Head of caudate nucleus (tissue), 42 donors: ENCODE measurements around the gene SEC22C.

Experiments used
- DNase-seq, 42 donors: peaks; one replicate each; pipeline versions ENCODE4 v3.0.0 to v3.0.0-alpha.2; 2020 to 2021; ENCODE audit warnings: mixed read lengths in 7 of 42
- intact Hi-C: fragments of 100-400 bp; cut with DNase I; formaldehyde crosslinking; loops from one replicate; pipeline ENCODE4 v1.15.0; 2022

Gene SEC22C

DNA sequence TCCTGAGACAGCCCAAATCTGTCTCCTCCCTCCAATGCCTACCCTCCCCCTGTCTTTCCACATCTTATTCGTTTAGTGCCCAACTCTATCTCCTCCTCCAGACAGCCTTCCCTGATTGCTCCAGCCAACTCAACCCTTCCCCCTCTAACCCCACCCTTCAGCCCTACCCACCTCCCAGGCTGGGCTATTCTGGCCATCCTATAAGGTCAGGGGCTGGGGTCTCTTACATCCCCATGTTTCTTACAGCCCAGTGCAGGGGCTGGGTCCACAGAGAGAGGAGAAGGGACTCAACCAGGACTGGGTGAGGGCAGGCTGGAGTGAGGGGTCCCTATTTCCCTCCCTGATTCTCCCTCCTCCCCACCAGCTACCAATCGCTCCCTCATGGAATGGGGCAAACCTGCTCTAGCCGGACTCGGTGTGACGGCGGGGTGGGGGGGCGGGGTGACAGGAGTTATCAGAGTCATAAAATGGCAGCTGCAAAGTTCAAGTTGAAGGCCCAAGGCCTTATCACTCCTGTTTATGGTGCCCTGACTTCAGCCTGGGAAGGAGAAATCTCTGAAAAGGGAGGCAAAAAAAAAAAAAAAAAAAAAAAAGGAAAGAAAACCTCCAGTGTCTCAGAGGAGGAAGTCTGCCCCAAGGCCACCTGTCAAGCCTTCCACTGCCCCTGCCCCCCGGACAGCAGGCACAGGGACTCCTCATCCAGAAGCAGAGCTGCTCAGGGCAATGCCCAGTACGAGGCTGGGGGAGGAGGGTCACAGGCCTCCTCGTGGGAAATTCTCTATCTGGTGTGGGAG is 77.2 kb downstream of the SEC22C start:
- peak in 16 of 42 donors; percentile 1 to 41 (median 10) for DNase-seq
- intact Hi-C loops = loop anchor here (5.0 kb wide), 1 partner anchor 33 kb away; no protein-coding TSS in a partner anchor

DNA sequence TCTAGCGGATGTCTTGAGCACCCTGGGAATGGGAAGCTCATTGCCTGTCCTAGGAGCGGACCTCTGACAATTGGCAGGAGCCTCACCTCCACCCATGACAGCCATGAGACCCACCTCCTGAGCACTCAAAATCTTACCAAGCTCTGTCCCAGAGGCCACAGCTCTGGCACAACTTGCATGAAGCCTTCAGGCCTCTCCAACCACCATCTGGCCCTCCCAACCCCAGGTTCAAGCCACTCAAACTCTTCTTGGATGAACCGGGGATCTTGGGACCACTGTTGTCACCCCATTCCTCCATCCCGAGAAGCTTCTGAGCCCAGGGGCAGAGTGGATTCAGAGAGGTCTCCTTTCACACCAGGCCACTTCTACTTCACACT is 77.8 kb downstream of the SEC22C start:
- intact Hi-C loops = loop anchor here (5.0 kb wide), 1 partner anchor 33 kb away; no protein-coding TSS in a partner anchor
- DNase-seq = peak in 15 of 42 donors; percentile 0 to 27 (median 5)

DNA sequence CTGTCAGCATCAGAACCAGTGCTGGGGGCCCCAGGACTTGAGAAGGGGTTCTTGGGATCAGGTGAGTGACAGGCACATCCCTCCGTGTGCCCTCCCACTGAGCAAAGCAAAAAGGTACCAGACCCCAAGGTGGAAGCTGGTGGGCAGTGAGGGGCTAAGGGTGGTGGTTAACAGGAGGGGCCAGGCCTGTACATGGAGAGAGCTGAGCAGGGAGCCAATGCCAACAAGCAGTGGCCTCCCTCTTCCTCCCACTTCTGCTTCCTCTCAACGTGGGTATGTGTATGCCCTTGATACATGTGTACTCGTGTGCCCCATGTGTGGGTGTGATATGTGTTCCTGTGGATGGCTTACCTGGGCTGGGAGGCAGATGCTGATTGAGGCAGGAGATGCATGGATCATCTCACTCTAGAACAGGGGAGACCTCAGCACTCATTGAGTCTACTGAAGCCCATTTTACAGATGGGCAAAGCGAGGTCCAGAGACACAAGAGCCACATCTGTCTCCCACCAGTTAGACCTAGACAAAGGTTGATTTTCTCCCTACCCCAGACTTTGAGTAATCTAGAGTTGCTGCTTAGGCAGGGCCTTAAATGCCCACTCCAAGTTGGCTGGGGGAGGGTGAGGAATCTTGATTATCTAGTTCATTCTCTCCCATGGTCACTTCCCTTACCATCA is 78.4 kb downstream of the SEC22C start:
- peak in 15 of 42 donors; percentile 2 to 46 (median 22) for DNase-seq
- intact Hi-C loops = loop anchor here (5.0 kb wide), 1 partner anchor 34 kb away; no protein-coding TSS in a partner anchor

DNA sequence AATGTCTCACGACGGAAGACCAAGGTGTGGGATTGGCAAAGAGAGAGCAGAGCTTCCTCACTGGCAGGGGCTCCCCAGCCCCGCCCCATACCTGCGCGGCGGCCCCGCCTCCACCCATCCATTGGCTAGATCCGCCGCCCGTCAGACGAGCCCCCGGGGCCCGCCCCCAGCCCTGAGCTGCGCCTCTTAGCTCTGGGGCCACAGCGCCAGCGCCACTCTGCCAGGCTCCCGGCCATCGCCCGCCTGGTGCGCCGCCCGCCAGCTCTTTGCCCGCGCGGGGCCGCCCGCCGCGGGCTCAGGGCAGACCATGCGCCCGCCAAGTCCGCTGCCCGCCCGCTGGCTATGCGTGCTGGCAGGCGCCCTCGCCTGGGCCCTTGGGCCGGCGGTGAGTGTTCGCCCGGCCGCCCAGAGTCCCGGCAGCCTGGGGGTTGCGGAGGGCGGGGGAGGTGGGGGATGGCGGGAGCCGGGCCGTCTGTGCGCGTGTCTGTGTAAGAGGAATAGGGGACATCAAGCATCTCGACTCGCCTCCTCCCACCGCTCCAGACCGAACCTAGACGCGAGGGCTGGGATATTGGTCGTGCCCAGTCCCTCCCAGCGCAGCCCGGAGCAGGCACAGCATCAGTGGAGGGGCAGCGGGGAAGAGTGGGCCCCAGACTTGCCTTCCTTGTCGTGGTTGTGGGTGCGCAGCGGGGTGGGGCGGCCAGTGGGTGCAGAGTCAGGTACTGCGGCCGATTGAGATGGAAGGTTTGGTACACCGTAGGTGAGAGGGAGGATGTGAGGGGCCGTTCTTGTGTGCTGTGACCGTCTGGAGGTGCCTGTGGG is 79.1 kb downstream of the SEC22C start, which contains the start of gene VIPR1:
Gene VIPR1 (plus strand): TSS at position 215 of the 822 bp plus-strand sequence. CDS start 93 bp downstream, at position 308.
- DNase-seq = peak; percentile 72 to 97 (median 92)
- intact Hi-C loops = loop anchor here (5.0 kb wide), 1 partner anchor 35 kb away; no protein-coding TSS in a partner anchor

DNA sequence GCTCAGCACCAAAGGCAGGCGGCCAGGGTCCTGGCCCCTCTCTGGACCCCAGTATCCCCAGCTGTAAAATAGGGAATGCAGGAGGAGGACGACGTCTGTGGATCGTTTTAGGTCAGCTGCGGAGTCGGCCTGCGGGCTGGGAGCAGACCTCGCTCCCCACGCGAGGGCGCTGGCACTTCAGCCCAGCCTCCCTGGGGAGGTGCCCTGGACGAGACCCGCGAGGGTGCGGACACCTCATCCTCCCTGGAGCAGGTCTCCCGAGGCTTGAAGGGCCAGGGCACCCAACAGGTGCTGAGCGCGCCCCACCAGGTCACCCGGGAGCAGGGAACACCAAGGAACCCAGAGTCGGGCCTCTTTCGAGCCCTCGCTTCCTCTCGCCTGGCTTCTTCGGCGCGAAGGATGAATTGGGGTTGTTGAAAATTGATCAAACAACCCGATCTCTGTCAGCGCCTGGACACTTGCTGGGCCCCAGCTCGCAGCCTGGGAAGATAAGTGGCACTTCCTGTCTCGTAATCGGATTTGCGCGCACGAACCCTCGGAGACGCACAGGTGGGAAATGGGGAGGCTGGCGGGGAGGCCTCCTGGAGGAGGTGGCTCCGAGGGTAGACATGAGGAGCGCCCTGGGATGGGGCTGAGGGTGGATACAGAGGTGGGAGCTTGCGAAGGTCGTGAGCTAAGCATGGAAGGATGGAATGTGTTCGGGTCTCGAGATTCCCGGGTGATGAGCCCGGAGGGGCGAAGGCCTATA is 79.9 kb downstream of the SEC22C start:
- DNase-seq = peak in 40 of 42 donors; percentile 27 to 84 (median 66)
- intact Hi-C loops = loop anchor here (5.0 kb wide), 1 partner anchor 35 kb away; no protein-coding TSS in a partner anchor

DNA sequence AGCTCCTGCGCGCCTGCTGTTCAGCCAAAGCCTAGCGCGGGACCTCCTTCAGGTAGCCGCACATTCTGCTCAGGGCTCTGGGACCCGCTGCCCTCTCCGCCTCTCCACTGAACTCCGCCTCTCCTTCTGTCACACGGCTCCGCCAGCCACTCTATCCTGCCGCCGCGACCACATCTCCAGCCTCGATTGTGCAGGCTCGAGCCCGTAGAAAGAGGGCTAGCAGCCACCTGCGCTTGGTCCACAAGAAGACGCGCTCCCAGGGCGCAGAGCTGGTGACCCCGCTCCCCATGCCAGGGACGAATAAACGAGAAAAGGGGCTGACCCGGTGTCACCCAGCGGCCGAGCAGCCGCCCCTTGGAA is 80.5 kb downstream of the SEC22C start:
- intact Hi-C loops = loop anchor here (5.0 kb wide), 1 partner anchor 36 kb away; no protein-coding TSS in a partner anchor

DNA sequence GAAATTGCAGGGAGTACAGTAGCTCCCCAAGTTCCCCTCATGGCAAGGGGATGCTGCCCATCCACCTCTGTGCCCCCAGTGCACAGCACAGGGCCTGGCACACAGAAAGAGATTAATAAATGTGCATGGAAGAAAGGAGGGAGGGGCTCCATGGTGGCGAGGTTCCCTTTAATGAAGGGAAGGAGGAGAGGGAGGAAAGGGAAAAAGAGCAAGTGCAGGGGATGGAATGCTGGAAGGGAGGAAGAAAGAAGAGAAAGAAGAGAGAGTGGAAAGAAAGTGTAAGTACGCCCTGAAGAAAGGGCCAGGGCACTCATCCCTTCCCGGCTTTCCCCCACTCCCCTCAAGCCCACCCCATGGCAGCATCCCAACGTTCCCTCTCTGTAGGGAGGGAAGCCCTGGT is 80.9 kb downstream of the SEC22C start:
- peak in 4 of 42 donors; percentile 2 to 19 (median 10) for DNase-seq
- intact Hi-C loops = loop anchor here (5.0 kb wide), 1 partner anchor 36 kb away; no protein-coding TSS in a partner anchor

More for the DNA sequence above, 80.5 kb downstream of the SEC22C start:
- DNase-seq = peak in 10 of 42 donors; percentile 1 to 35 (median 8)

DNA sequence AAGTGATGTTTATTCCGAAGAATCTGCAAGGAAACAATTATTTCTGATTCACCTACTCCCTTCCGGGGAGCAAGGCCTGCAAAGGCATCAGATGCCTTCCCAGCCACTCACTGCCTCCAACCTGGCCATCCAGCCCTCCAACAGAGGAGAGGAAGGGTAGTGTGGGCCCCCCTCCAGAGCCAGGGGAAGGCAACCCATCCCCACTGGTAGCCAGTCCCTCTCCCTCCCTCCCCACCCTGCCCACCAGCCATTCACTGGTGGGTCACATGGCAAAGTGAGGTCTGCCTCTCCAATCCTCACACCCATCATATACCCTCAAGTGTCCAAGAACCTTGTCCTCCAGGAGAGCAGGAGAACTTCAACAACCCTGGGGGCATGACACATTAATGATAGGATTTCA is 81.7 kb downstream of the SEC22C start:
- intact Hi-C loops = loop anchor here (5.0 kb wide), 1 partner anchor 37 kb away; no protein-coding TSS in a partner anchor
- DNase-seq = peak in 11 of 42 donors; percentile 1 to 28 (median 8)

DNA sequence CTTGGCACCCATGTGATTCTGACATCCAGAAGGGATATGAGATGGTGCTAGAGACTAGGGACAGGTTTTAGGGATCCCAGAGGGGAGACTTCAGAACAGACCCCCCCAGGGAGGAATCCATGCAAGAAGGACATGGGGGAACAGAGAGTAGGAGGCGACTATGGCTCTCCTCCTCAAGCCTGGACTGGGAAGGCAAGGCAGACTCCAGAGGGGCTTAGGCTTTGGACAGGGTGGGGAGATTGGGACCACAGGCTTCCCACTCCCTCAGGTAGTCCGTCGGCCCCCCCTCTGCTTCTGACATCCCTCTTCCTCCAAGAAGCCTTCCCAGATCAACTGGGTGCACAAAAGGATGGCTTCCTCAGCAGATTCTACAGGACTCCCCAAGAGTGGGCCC is 82.3 kb downstream of the SEC22C start:
- peak in 4 of 42 donors; percentile 6 to 40 (median 10) for DNase-seq
- intact Hi-C loops = no loop called here

DNA sequence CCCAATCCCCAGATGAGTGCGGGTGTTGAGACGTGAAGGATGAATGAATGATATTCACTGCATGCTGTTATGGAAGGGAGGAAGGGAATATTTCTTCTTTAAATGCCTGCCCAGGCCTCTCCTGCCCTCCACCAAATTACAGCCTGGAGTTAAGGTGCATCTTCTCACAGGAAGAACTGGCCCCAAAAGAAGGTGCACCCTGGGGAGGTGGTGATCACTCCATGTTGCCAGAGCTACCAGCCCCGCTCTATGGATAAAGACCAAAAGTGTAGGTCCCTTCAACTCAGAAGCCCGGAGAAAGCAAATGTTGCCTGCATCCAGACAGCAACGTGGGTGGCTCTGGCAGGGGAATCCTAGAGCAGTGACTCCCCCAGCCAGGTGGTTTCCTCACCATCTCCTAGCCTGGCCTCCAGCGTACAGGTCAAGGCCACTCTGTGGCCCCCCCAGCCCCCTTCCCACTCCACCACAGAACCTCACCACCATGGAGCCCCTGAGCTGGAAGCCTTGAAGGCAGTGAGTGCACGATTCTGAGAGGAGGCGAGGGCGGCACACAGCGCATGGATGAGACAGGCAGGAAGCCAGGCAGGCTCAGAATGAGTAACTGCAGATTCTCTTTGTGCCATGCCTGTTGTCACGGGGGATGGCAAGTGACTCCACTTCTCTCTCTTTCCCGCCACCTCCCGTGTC is 82.8 kb downstream of the SEC22C start:
- intact Hi-C loops = no loop called here
- DNase-seq = peak; percentile 47 to 96 (median 80)

DNA sequence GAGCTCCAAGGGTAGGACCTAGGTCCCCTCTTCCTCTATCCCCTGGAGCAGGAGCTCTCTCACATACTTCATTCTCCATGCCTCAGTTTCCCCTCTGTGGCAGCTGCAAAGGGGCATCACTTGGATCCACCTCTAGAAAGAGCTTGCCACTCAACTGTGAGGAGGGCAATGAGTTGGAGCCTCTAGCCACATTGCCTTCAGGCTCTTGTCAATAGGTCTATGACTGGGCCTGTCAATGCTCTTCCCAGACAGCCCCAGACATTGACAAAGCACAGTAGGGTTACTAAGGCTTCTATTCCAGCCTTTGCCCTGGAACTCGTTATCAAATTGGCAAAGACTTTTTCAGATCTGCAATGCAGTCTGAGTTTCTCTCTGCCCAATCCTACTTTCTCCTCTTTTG is 83.7 kb downstream of the SEC22C start:
- intact Hi-C loops = no loop called here
- DNase-seq = peak in 9 of 42 donors; percentile 3 to 22 (median 8)
